Psoas muscle (tissue), 8 donors: ENCODE results near the gene DDX23. TPM values are rescaled to one million over a fixed set of nuclear protein-coding genes. Genes with fewer than 3 reads are reported as not detected.

ENCODE experiments used
- ATAC-seq, 4 donors: fragments of 200-7000 bp; cut with Tn5 transposase; one replicate each; pipeline ENCODE4 v1.9.1; 2020; ENCODE audit warnings: moderate library complexity in 3 of 4, mild to moderate bottlenecking in 2 of 4
- DNase-seq, 2 donors: peaks; one replicate each; pipeline ENCODE4 v3.0.0-alpha.2; 2020
- H3K27ac ChIP-seq: fragments of 200-600 bp; one replicate; pipeline ENCODE4 v1.8.0; 2022
- H3K27me3 ChIP-seq, 3 donors: fragments of 200-600 bp in 1 of 3; one replicate each; pipeline versions ENCODE4 v1.6.1 to v1.8.0; 2013 to 2022; ENCODE audit warnings: low read length in 2 of 3, mild to moderate bottlenecking in 2 of 3, moderate library complexity in 1 of 3; ENCODE audit not compliant: insufficient read depth in 3 of 3
- H3K36me3 ChIP-seq, 2 donors: fragments of 200-600 bp in 1 of 2; one replicate each; pipeline versions ENCODE4 v1.6.1 to v1.8.0; 2013 to 2022; ENCODE audit warnings: low read depth in 1 of 2, mild to moderate bottlenecking in 1 of 2, moderate library complexity in 1 of 2; ENCODE audit not compliant: insufficient read depth in 1 of 2
- H3K4me1 ChIP-seq: fragments of 200-600 bp; one replicate; pipeline ENCODE4 v1.8.0; 2022
- H3K4me3 ChIP-seq: fragments of 200-600 bp; one replicate; pipeline ENCODE4 v1.8.0; 2022; ENCODE audit warnings: mild to moderate bottlenecking
- H3K9me3 ChIP-seq: fragments of 200-600 bp; one replicate; pipeline ENCODE4 v1.8.0; 2022
- WGBS, 3 donors: extraction: QIAGEN DNeasy Blood & Tissue Kit; methylation state at CpG; one replicate each; pipeline versions ENCODE4 v1.1.6 to v1.1.7; 2013; 5-methylcytosine and 5-hydroxymethylcytosine counted together
- intact Hi-C, 2 donors: fragments of 100-400 bp; cut with DNase I; formaldehyde crosslinking; loops; one replicate each; pipeline versions ENCODE4 v1.11.0 to v1.14.2; 2022
- polyA plus RNA-seq, 3 donors: library from polyadenylated mRNA; stranded (reverse); fragments of 200-250 nt; gene quantifications; one replicate each; pipeline ENCODE4 v1.2.3, GENCODE V29; 2013
- total RNA-seq, 4 donors: library from RNA; stranded (reverse); fragmentation: NEBNext Ultra II Directional in 2 of 4; extraction: Animal tissue kit (Norgen Biotek cat#: 25700) in 2 of 4; gene quantifications; one replicate each; pipeline versions ENCODE4 v1.2.1 to v1.2.4, GENCODE V29; 2021 to 2023
- TF ChIP-seq, protein P1 (sequence below): fragments of 200-600 bp; IDR thresholded peaks from one replicate; pipeline ENCODE4 v1.8.0; 2022; ENCODE audit warnings: antibody characterized with exemption
- donor health status: healthy with polysubstance abuse.
- donor health status: DM: no; HTN: no; CAD: no; lungs with moderate emphysema.
- donor health status: Bipolar disorder and iron deficiency.
- donor health status: healthy.
- donor health status: DM: yes; HTN: yes; CAD: no.
- donor health status: DM: no; HTN: no; CAD: no.
- donor health status: DM: no; HTN: no; CAD: no.
- donor health status: DM: yes; HTN: yes; CAD: no.

Gene DDX23
- total and polyA plus RNA-seq, 7 donors = 38.5 to 92.8 (median 62.3) TPM

DNA sequence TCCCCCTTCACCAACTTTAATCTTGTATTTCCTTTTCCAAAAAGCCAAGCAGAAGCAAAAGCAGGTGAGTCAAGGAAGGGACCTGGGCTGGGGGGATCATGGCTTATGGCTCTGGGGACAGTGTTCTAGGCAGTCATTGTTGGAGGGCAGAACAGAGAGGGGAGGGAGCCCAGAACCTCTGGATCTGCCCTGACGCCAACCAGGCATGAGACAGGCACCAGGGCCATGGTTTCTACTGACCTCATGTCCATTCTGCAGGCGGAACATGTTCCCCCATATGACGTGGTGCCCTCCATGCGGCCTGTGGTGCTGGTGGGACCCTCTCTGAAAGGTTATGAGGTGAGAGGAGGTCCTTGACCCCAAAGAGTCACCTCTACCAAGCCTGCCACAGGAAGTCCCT lies 27.1 kb downstream of the DDX23 start:
- no peaks in the 10 kb centered on the region for H3K4me1 ChIP-seq
- DNase-seq (no peak), ATAC-seq (no peak)
- no peaks in the 10 kb centered on the region for H3K9me3 ChIP-seq
- H3K27me3 ChIP-seq = no peaks in the 10 kb centered on the region
- no peak overlapping the region for H3K4me3 ChIP-seq
- peaks cover 0 to 28% of the 10 kb centered on the region in 2 donors for H3K36me3 ChIP-seq
- intact Hi-C loops = no loop called here
- WGBS, 3 donors = 90 to 93% (median 92%) methylated on average over 4 of the region's 4 CpGs
- no peak overlapping the region for H3K27ac ChIP-seq
- TF ChIP-seq, protein P1, sequence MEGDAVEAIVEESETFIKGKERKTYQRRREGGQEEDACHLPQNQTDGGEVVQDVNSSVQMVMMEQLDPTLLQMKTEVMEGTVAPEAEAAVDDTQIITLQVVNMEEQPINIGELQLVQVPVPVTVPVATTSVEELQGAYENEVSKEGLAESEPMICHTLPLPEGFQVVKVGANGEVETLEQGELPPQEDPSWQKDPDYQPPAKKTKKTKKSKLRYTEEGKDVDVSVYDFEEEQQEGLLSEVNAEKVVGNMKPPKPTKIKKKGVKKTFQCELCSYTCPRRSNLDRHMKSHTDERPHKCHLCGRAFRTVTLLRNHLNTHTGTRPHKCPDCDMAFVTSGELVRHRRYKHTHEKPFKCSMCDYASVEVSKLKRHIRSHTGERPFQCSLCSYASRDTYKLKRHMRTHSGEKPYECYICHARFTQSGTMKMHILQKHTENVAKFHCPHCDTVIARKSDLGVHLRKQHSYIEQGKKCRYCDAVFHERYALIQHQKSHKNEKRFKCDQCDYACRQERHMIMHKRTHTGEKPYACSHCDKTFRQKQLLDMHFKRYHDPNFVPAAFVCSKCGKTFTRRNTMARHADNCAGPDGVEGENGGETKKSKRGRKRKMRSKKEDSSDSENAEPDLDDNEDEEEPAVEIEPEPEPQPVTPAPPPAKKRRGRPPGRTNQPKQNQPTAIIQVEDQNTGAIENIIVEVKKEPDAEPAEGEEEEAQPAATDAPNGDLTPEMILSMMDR = no peak

DNA sequence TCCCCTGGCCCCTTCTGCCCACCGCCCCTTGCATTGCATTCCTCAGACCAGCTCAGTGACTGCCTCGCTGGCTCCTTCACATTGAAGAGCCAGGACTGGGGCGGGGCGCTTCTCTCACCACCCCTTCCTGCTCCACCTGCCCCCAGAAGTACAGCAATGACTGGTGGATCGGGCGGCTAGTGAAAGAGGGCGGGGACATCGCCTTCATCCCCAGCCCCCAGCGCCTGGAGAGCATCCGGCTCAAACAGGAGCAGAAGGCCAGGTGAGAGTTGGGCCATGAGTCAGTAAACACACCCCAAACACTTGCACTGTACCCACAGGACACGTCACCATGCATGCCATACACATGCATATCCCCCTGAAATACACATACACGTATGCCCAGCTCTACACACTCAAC lies 27.9 kb downstream of the DDX23 start:
- TF ChIP-seq, protein P1 = no peak
- Histone ChIP-seq H3K27ac (no peak overlapping the region), H3K4me1 (no peaks in the 10 kb centered on the region), H3K9me3 (no peaks in the 10 kb centered on the region), H3K4me3 (no peak overlapping the region), H3K27me3 (peaks cover 0 to 3% (median 2%) of the 10 kb centered on the region in 3 donors), H3K36me3 (peaks cover 0 to 20% of the 10 kb centered on the region in 2 donors)
- intact Hi-C loops = no loop called here
- WGBS, 3 donors = 72 to 79% (median 78%) methylated on average over 12 of the region's 12 CpGs
- DNase-seq = no peak
- ATAC-seq = no peak

DNA sequence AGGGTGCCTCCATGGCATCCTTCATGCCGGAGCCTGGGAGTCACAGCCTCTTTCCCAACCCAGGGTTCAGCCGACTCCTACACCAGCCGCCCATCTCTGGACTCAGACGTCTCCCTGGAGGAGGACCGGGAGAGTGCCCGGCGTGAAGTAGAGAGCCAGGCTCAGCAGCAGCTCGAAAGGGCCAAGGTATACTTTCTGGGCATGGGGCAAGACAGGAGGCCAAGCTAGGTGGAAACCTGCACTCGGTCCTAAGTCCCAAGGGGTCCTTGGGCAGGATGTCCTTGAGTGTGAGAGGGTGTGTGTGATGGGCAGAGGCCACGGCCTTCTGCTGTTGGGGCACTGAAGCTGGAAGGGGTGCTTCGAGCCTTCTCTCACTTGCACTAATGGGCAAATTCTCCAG lies 28.7 kb downstream of the DDX23 start:
- Histone ChIP-seq H3K4me1 (no peaks in the 10 kb centered on the region), H3K9me3 (no peaks in the 10 kb centered on the region), H3K4me3 (no peak overlapping the region), H3K27ac (no peak overlapping the region), H3K27me3 (peaks cover 0 to 10% (median 2%) of the 10 kb centered on the region in 3 donors), H3K36me3 (peaks cover 0 to 12% of the 10 kb centered on the region in 2 donors)
- DNase-seq = no peak
- 85 to 87% (median 87%) methylated on average over 11 of the region's 11 CpGs for WGBS, 3 donors
- intact Hi-C loops = no loop called here
- TF ChIP-seq, protein P1 = no peak
- ATAC-seq = no peak

DNA sequence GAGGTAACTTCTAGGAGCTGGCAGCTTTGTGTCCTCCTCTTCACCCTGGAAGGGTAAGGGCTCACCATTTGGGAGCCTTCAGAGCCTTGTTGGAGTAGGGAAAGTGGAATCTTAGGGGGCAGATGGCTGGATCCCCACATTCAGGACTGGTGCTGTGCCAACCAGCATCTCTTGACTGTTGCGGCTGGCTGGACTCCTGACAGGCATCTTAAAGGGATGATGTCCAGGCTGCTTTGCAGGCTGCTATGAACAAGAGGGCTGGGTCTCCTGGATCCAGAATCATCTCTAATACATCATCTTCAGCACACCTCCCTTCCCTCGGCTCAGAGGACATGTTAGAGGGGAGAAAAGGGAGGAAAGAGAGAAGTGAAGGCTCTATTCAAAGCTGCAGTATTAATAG lies 29.3 kb downstream of the DDX23 start:
- ATAC-seq = no peak
- H3K9me3 ChIP-seq = no peaks in the 10 kb centered on the region
- peaks cover 0 to 15% (median 2%) of the 10 kb centered on the region in 3 donors for H3K27me3 ChIP-seq
- H3K27ac ChIP-seq = no peak overlapping the region
- no peak for DNase-seq
- TF ChIP-seq, protein P1 = no peak
- peaks cover 0 to 7% of the 10 kb centered on the region in 2 donors for H3K36me3 ChIP-seq
- H3K4me3 ChIP-seq = no peak overlapping the region
- intact Hi-C loops = no loop called here
- 76 to 81% (median 81%) methylated on average over 2 of the region's 2 CpGs for WGBS, 3 donors
- no peaks in the 10 kb centered on the region for H3K4me1 ChIP-seq

DNA sequence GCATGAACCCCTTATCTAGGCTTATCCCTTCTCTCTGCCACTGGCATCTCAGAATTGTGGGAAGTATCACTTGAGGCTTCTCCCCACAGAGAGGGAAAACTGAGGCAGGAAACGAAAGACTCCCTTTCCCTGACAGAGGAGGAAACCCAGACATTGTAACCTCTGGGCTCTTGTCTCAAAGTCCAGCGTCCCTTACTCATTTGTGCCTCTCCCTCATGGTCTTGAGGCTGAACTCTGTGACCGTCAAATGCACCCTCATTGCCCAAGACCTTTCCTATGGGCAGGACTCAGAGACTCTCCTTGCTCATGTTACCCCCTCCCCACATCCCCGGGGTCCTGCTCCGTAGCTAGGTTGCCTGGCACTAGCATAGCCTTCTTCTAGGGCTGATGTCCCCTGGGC lies 29.8 kb downstream of the DDX23 start:
- Histone ChIP-seq H3K4me1 (no peaks in the 10 kb centered on the region), H3K27ac (no peak overlapping the region), H3K36me3 (peaks cover 0 to 5% of the 10 kb centered on the region in 2 donors), H3K9me3 (no peaks in the 10 kb centered on the region), H3K27me3 (peaks cover 0 to 17% (median 2%) of the 10 kb centered on the region in 3 donors), H3K4me3 (no peak overlapping the region)
- TF ChIP-seq, protein P1 = no peak
- ATAC-seq = no peak
- DNase-seq = no peak
- intact Hi-C loops = no loop called here
- 86 to 95% (median 92%) methylated on average over 5 of the region's 5 CpGs for WGBS, 3 donors
